HEK293 (cell line): ENCODE measurements around the gene PTX4.

ENCODE experiments used
- CTCF ChIP-seq: fragments of 450-650 bp; formaldehyde crosslinking; IDR thresholded peaks from 2 replicates; pipeline ENCODE4 v1.5.1; 2016; ENCODE audit warnings: missing biosample characterization, missing genetic modification characterization
- PRDM4 ChIP-seq: fragments of 450-650 bp; formaldehyde crosslinking; IDR thresholded peaks from 2 replicates; pipeline ENCODE4 v1.5.1; 2017; ENCODE audit warnings: missing biosample characterization, missing genetic modification characterization
- ZNF549 ChIP-seq: fragments of 450-650 bp; IDR thresholded peaks from 2 replicates; pipeline ENCODE4 v1.5.1; 2018; ENCODE audit warnings: missing biosample characterization, missing genetic modification characterization, mild to moderate bottlenecking, inconsistent platforms, moderate library complexity
- ZNF621 ChIP-seq: fragments of 450-650 bp; formaldehyde crosslinking; IDR thresholded peaks from 2 replicates; pipeline ENCODE4 v1.5.1; 2017; ENCODE audit warnings: missing biosample characterization, missing genetic modification characterization

DNA sequence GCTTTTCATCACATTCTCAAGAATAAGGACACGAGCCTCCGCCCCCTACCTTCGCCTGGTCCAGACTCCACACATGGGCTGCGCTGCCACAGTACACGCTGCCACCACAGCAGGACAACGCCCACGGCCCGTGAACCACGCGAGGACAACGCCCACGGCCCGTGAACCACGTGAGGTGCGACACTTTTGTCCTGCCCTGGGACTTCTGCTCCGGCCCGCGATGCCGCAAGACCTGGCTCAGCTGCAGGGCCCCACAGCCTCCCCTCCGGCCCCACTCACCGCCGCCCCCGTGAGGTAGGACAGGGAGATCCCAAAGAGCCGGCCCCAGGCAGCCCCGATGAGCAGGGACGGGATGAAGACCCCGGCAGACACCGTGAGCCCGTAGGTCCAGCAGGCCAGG is 38.5 kb downstream of the PTX4 start:
- no peak for TF ChIP-seq ZNF621 (tag by site-specific recombination)
- TF ChIP-seq ZNF549 (tag by site-specific recombination) = no peak
- TF ChIP-seq PRDM4 (tag by site-specific recombination) = no peak
- TF ChIP-seq CTCF = no peak
